ENCODE results near the gene LENG8.

The LENG8 gene

DNA sequence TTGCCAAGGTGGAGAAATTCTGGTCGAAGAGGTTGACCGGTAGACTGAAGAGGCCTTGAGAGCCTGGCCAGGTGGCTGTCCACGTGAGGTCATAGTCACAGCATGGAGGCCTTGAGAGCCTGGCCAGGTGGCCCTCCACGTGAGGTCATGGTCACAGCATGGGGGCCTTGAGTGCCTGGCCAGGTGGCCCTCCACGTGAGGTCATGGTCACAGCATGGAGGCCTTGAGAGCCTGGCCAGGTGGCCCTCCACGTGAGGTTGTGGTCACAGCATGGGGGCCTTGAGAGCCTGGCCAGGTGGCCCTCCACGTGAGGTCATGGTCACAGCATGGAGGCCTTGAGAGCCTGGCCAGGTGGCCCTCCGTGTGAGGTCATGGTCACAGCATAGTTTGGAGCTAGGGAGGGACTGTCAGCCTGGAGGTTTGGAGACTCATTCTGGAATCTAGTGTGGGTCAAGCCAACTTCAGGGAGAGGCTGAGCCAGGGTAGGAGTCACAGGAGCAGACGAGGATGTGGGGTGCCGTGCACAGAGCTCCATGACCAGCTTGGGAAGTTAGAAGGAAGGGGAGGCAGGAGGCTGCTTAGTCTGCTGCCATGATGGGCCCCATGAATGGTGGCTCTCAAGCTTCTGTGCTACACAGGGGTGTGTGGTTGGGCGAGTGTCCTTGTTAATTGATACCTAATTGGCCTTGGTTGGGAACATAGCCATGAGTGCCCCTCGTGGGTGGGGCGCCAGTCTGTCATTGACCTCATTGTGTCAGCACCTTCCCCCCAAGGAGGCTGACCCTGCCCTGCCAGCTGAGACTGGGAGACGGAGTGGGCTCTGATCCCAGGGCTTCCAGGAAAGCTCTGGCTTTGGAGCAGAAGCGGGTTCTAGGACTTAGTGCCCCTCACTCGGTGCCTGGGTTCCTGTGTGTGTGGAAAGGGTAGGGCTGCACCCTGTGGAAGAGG lies 10.6 kb downstream of the LENG8 start:
- Histone ChIP-seq H2AK5ac (ENCODE audit: low read depth, low read length) (no peak overlapping the region), H3K4me1 (ENCODE audit: control insufficient read depth in 2 of 2, insufficient read depth in 1 of 2, low read depth in 1 of 2, low read length in 2 of 2) (peaks cover 2 to 3% of the 10 kb centered on the region in 2 donors), H3K14ac (ENCODE audit: low read length) (no peak overlapping the region), H3K79me1 (ENCODE audit: low read depth, low read length) (peaks cover 15% of the 10 kb centered on the region), H3K36me3 (replicated peaks in 1 of 2; ENCODE audit: control insufficient read depth in 2 of 2, insufficient read depth in 2 of 2, low read length in 2 of 2) (peaks cover 62 to 76% of the 10 kb centered on the region in 2 donors), H4K91ac (ENCODE audit: low read depth, low read length, poor library complexity) (no peak overlapping the region), H3K18ac (ENCODE audit: low read length) (no peak overlapping the region), H2AFZ (ENCODE audit: low read length) (no peak overlapping the region), H3K4me3 (ENCODE audit: low read length in 2 of 2) (no peak overlapping the region), H2BK120ac (ENCODE audit: low read depth, low read length) (no peak overlapping the region), H2BK12ac (ENCODE audit: low read length) (no peak overlapping the region), H3K4me2 (ENCODE audit: insufficient read depth, low read length, poor library complexity, severe bottlenecking) (no peak overlapping the region), H3K27me3 (ENCODE audit: control insufficient read depth in 3 of 3, insufficient read depth in 3 of 3, low read depth in 1 of 3, low read length in 3 of 3) (no peaks in the 10 kb centered on the region), H2BK5ac (ENCODE audit: low read length) (peak overlapping the region; percentile 39), H3K4ac (ENCODE audit: low read length) (no peak overlapping the region), H3K27ac (replicated peaks; ENCODE audit: low read length) (no peak overlapping the region), H3K9ac (ENCODE audit: low read depth, low read length, poor library complexity) (no peak overlapping the region), H4K8ac (ENCODE audit: low read depth, low read length) (no peak overlapping the region), H3K9me3 (replicated peaks in 1 of 2; ENCODE audit: control insufficient read depth in 2 of 2, insufficient read depth in 1 of 2, low read depth in 1 of 2, low read length in 2 of 2) (no peaks in the 10 kb centered on the region), H2BK15ac (ENCODE audit: low read length) (no peak overlapping the region), H3K23ac (ENCODE audit: low read depth, low read length, poor library complexity) (no peak overlapping the region)
- WGBS, 2 donors (ENCODE audit: extremely low coverage in 2 of 2, insufficient read length in 2 of 2, insufficient replicate concordance in 1 of 2) = no CpG with 5 or more reads among the region's 16 CpGs
- no peak for DNase-seq (ENCODE audit: low spot score)

DNA sequence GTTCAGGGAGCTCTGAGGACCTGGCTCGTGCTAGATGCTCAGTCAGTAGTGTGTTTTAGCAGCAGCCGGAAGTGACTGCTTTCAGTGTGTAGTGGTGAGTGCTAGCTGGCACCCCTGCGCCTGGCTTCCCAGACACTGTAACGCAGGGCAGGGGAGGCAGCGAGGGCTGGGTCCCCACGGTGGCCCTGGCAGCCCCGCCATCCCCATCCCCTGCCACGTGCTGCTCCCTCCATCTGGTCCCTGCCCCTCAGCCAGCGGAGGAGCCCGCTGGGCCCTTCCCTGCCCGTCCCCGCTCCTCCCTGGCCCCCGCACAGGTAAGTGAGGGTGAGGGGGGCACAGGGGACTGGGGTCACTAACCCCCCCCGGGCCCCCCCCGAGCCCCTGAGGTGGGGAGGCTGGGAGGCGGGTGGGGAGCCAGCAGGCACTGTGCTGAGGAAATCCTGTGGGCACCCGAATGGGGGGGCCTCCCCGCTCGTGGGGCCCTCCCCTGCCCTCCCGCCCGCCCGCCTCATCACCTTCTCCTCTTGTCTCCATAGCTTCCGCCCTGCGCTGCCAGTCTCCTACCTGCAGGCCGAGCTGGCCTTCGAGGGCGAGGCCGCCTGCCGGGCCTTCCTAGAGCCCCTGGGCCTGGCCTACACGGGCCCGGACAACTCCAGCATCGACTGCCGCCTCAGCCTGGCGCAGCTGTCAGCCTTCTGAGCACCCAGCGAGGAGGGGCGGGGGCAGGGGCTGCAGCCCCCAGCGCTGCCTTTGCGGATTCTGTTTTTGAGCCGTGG lies 11.4 kb downstream of the LENG8 start:
- Histone ChIP-seq H2AFZ (ENCODE audit: low read length) (no peak overlapping the region), H2AK5ac (ENCODE audit: low read depth, low read length) (no peak overlapping the region), H2BK15ac (ENCODE audit: low read length) (no peak overlapping the region), H4K91ac (ENCODE audit: low read depth, low read length, poor library complexity) (no peak overlapping the region), H3K4me1 (ENCODE audit: control insufficient read depth in 2 of 2, insufficient read depth in 1 of 2, low read depth in 1 of 2, low read length in 2 of 2) (peaks cover 2 to 3% of the 10 kb centered on the region in 2 donors), H3K23ac (ENCODE audit: low read depth, low read length, poor library complexity) (no peak overlapping the region), H3K4me3 (ENCODE audit: low read length in 2 of 2) (no peak overlapping the region), H3K18ac (ENCODE audit: low read length) (no peak overlapping the region), H3K4ac (ENCODE audit: low read length) (no peak overlapping the region), H3K4me2 (ENCODE audit: insufficient read depth, low read length, poor library complexity, severe bottlenecking) (no peak overlapping the region), H3K9ac (ENCODE audit: low read depth, low read length, poor library complexity) (no peak overlapping the region), H2BK120ac (ENCODE audit: low read depth, low read length) (no peak overlapping the region), H4K8ac (ENCODE audit: low read depth, low read length) (no peak overlapping the region), H3K27ac (replicated peaks; ENCODE audit: low read length) (no peak overlapping the region), H2BK12ac (ENCODE audit: low read length) (no peak overlapping the region), H3K14ac (ENCODE audit: low read length) (no peak overlapping the region), H3K79me1 (ENCODE audit: low read depth, low read length) (peaks cover 10% of the 10 kb centered on the region), H3K36me3 (replicated peaks in 1 of 2; ENCODE audit: control insufficient read depth in 2 of 2, insufficient read depth in 2 of 2, low read length in 2 of 2) (peaks cover 53 to 67% of the 10 kb centered on the region in 2 donors), H3K27me3 (ENCODE audit: control insufficient read depth in 3 of 3, insufficient read depth in 3 of 3, low read depth in 1 of 3, low read length in 3 of 3) (peaks cover 0 to 4% (median 0%) of the 10 kb centered on the region in 3 experiments), H3K9me3 (replicated peaks in 1 of 2; ENCODE audit: control insufficient read depth in 2 of 2, insufficient read depth in 1 of 2, low read depth in 1 of 2, low read length in 2 of 2) (no peaks in the 10 kb centered on the region), H2BK5ac (ENCODE audit: low read length) (no peak overlapping the region)
- DNase-seq (ENCODE audit: low spot score) = no peak
- WGBS, 2 donors (ENCODE audit: extremely low coverage in 2 of 2, insufficient read length in 2 of 2, insufficient replicate concordance in 1 of 2) = no CpG with 5 or more reads among the region's 39 CpGs

DNA sequence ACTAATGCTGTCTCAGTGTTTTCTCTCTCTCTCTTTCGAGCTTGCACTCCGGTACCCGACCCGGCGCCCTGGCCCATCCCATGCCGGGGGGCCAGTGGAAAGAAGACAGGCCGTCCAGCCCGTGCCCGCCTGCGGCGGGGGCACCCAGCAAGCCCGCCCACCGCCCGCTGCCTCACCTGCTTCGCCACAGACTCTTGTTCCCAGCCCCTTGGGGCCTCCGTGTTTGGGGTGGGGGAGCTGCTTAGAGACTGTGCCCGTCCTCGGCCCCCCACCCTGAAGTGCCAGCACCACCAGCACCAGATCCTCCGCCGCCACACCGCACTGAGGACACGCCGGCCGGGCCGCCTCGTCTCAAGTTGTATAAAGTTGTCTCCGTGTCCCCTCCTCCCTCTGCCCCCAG lies 12.2 kb downstream of the LENG8 start:
- H3K4ac ChIP-seq (ENCODE audit: low read length) = no peak overlapping the region
- no peak overlapping the region for H3K27ac ChIP-seq (replicated peaks; ENCODE audit: low read length)
- no peak for DNase-seq (ENCODE audit: low spot score)
- no peak overlapping the region for H2BK12ac ChIP-seq (ENCODE audit: low read length)
- no peak overlapping the region for H3K14ac ChIP-seq (ENCODE audit: low read length)
- peaks cover 6% of the 10 kb centered on the region for H3K79me1 ChIP-seq (ENCODE audit: low read depth, low read length)
- H3K4me2 ChIP-seq (ENCODE audit: insufficient read depth, low read length, poor library complexity, severe bottlenecking) = no peak overlapping the region
- H3K4me3 ChIP-seq (ENCODE audit: low read length in 2 of 2) = no peak overlapping the region
- H3K18ac ChIP-seq (ENCODE audit: low read length) = no peak overlapping the region
- peak overlapping the region; percentile 65 for H3K23ac ChIP-seq (ENCODE audit: low read depth, low read length, poor library complexity)
- H2BK120ac ChIP-seq (ENCODE audit: low read depth, low read length) = no peak overlapping the region
- no peak overlapping the region for H2BK5ac ChIP-seq (ENCODE audit: low read length)
- no peaks in the 10 kb centered on the region for H3K9me3 ChIP-seq (replicated peaks in 1 of 2; ENCODE audit: control insufficient read depth in 2 of 2, insufficient read depth in 1 of 2, low read depth in 1 of 2, low read length in 2 of 2)
- H4K91ac ChIP-seq (ENCODE audit: low read depth, low read length, poor library complexity) = no peak overlapping the region
- no CpG with 5 or more reads among the region's 27 CpGs for WGBS, 2 donors (ENCODE audit: extremely low coverage in 2 of 2, insufficient read length in 2 of 2, insufficient replicate concordance in 1 of 2)
- no peak overlapping the region for H2BK15ac ChIP-seq (ENCODE audit: low read length)
- H3K27me3 ChIP-seq (ENCODE audit: control insufficient read depth in 3 of 3, insufficient read depth in 3 of 3, low read depth in 1 of 3, low read length in 3 of 3) = peaks cover 0 to 6% (median 0%) of the 10 kb centered on the region in 3 experiments
- H3K36me3 ChIP-seq (replicated peaks in 1 of 2; ENCODE audit: control insufficient read depth in 2 of 2, insufficient read depth in 2 of 2, low read length in 2 of 2) = peaks cover 47 to 59% of the 10 kb centered on the region in 2 donors
- no peak overlapping the region for H2AFZ ChIP-seq (ENCODE audit: low read length)
- H3K9ac ChIP-seq (ENCODE audit: low read depth, low read length, poor library complexity) = no peak overlapping the region
- H4K8ac ChIP-seq (ENCODE audit: low read depth, low read length) = no peak overlapping the region
- no peak overlapping the region for H2AK5ac ChIP-seq (ENCODE audit: low read depth, low read length)
- H3K4me1 ChIP-seq (ENCODE audit: control insufficient read depth in 2 of 2, insufficient read depth in 1 of 2, low read depth in 1 of 2, low read length in 2 of 2) = peaks cover 2 to 3% of the 10 kb centered on the region in 2 donors

DNA sequence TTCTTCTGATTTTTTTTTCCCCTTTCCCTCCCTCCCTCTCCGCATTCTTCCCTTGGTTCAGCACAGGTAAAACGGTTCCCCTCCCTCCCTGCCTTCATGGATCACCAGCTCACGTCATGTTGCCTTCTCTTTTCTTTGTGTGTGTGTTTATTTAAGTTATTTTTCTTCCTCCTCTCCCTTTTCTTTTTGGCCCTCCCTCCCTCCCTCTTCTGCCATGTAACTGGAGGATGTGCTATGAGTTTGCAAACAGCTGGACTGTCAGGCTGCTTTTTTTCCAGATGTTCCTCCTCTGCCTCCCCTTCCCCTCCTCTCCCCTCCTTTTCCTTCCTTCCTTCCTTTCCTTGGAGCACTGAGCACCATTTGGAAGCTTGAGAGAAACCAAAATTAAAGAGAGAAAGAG lies 12.6 kb downstream of the LENG8 start:
- WGBS, 2 donors (ENCODE audit: extremely low coverage in 2 of 2, insufficient read length in 2 of 2, insufficient replicate concordance in 1 of 2) = no CpG with 5 or more reads among the region's 3 CpGs
- Histone ChIP-seq H3K4ac (ENCODE audit: low read length) (no peak overlapping the region), H4K8ac (ENCODE audit: low read depth, low read length) (no peak overlapping the region), H3K36me3 (replicated peaks in 1 of 2; ENCODE audit: control insufficient read depth in 2 of 2, insufficient read depth in 2 of 2, low read length in 2 of 2) (peaks cover 43 to 55% of the 10 kb centered on the region in 2 donors), H2AK5ac (ENCODE audit: low read depth, low read length) (no peak overlapping the region), H3K9ac (ENCODE audit: low read depth, low read length, poor library complexity) (no peak overlapping the region), H3K27me3 (ENCODE audit: control insufficient read depth in 3 of 3, insufficient read depth in 3 of 3, low read depth in 1 of 3, low read length in 3 of 3) (peaks cover 0 to 6% (median 0%) of the 10 kb centered on the region in 3 experiments), H2BK120ac (ENCODE audit: low read depth, low read length) (no peak overlapping the region), H3K4me1 (ENCODE audit: control insufficient read depth in 2 of 2, insufficient read depth in 1 of 2, low read depth in 1 of 2, low read length in 2 of 2) (peaks cover 2 to 3% of the 10 kb centered on the region in 2 donors), H2BK15ac (ENCODE audit: low read length) (no peak overlapping the region), H4K91ac (ENCODE audit: low read depth, low read length, poor library complexity) (no peak overlapping the region), H2AFZ (ENCODE audit: low read length) (no peak overlapping the region), H3K23ac (ENCODE audit: low read depth, low read length, poor library complexity) (peak overlapping the region; percentile 65), H3K14ac (ENCODE audit: low read length) (no peak overlapping the region), H2BK12ac (ENCODE audit: low read length) (no peak overlapping the region), H3K27ac (replicated peaks; ENCODE audit: low read length) (no peak overlapping the region), H3K4me2 (ENCODE audit: insufficient read depth, low read length, poor library complexity, severe bottlenecking) (no peak overlapping the region), H2BK5ac (ENCODE audit: low read length) (no peak overlapping the region), H3K4me3 (ENCODE audit: low read length in 2 of 2) (no peak overlapping the region), H3K9me3 (replicated peaks in 1 of 2; ENCODE audit: control insufficient read depth in 2 of 2, insufficient read depth in 1 of 2, low read depth in 1 of 2, low read length in 2 of 2) (no peaks in the 10 kb centered on the region), H3K18ac (ENCODE audit: low read length) (no peak overlapping the region), H3K79me1 (ENCODE audit: low read depth, low read length) (peaks cover 5% of the 10 kb centered on the region)
- no peak for DNase-seq (ENCODE audit: low spot score)
